Measurements from ENCODE around the gene FAM241B. TPM values are rescaled to one million over a fixed set of nuclear protein-coding genes. Genes with fewer than 3 reads are reported as not detected.
A peak's percentile ranks its signal among the peaks of the same experiment; 100 is the strongest.

Gene FAM241B
- polyA plus RNA-seq (2012; ENCODE audit: insufficient read length, low read depth) = 16.4 TPM

DNA sequence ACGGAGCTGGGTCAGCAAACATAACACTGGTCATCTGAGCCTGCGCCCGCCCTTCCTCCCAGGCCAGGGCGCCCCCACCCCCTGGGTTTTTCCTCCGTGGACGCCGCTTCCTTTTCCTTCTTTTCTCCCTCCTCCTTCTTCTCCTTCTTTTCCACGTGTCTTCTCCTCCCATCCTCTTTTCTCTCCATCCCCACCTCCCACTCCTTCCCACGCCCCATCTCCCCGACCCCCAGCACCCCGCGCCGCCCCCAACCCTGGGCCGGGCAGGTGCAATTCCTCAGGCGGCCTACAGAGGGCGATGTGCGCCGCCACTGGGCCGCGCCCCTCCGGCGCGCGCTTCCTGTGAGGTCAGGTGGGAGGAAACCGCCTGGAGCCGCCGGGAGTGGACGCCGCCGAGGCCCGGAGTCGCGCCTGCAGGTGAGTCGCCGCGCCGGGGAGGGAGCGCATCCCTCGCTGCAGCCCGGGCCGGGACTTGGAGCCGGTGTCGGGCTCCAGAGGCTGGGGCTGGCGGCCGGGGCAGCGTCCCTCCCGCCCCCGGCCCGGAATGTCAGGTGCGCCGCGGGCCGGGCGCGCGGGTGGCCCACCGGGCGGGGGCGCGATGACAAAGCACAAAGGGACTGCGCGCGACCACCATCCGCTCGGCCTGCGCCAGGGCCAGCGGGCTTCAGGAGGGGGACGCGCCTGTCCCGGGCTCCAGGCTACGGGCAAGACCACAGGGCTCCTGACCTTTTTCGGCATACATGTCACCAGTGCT, at the start of gene FAM241B:
Gene FAM241B (plus strand): TSS at position 351 of the 754 bp plus-strand sequence. CDS start 1,497 bp downstream, outside the sequence.
- TF ChIP-seq TAF1 (IDR thresholded peaks at IDR 0.05; ENCODE audit: borderline replicate concordance, insufficient read depth, low read length) (no peak), FOXP2 (optimal IDR thresholded peaks at IDR 0.05; ENCODE audit: borderline replicate concordance, extremely low read depth, extremely low read length, insufficient read depth) (peak; percentile 76), SIN3A (IDR thresholded peaks at IDR 0.05; ENCODE audit: borderline replicate concordance, insufficient read depth, low read length) (no peak)

GRCh38 chr10:69580435-69580834, 49.6 kb upstream of the FAM241B start:
- TF ChIP-seq FOXP2 (optimal IDR thresholded peaks at IDR 0.05; ENCODE audit: borderline replicate concordance, extremely low read depth, extremely low read length, insufficient read depth) = no peak
- TF ChIP-seq, protein P1, sequence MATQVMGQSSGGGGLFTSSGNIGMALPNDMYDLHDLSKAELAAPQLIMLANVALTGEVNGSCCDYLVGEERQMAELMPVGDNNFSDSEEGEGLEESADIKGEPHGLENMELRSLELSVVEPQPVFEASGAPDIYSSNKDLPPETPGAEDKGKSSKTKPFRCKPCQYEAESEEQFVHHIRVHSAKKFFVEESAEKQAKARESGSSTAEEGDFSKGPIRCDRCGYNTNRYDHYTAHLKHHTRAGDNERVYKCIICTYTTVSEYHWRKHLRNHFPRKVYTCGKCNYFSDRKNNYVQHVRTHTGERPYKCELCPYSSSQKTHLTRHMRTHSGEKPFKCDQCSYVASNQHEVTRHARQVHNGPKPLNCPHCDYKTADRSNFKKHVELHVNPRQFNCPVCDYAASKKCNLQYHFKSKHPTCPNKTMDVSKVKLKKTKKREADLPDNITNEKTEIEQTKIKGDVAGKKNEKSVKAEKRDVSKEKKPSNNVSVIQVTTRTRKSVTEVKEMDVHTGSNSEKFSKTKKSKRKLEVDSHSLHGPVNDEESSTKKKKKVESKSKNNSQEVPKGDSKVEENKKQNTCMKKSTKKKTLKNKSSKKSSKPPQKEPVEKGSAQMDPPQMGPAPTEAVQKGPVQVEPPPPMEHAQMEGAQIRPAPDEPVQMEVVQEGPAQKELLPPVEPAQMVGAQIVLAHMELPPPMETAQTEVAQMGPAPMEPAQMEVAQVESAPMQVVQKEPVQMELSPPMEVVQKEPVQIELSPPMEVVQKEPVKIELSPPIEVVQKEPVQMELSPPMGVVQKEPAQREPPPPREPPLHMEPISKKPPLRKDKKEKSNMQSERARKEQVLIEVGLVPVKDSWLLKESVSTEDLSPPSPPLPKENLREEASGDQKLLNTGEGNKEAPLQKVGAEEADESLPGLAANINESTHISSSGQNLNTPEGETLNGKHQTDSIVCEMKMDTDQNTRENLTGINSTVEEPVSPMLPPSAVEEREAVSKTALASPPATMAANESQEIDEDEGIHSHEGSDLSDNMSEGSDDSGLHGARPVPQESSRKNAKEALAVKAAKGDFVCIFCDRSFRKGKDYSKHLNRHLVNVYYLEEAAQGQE (IDR thresholded peaks at IDR 0.05; ENCODE audit: insufficient read depth in 1 of 2, low read depth in 2 of 2, low read length in 2 of 2) = no peak
- TF ChIP-seq TAF1 (IDR thresholded peaks at IDR 0.05; ENCODE audit: borderline replicate concordance, insufficient read depth, low read length) = no peak
- no peak for TF ChIP-seq POLR2AphosphoS5 (IDR thresholded peaks at IDR 0.05; ENCODE audit: low read depth, low read length)
- no peak for TF ChIP-seq SIN3A (IDR thresholded peaks at IDR 0.05; ENCODE audit: borderline replicate concordance, insufficient read depth, low read length)

DNA sequence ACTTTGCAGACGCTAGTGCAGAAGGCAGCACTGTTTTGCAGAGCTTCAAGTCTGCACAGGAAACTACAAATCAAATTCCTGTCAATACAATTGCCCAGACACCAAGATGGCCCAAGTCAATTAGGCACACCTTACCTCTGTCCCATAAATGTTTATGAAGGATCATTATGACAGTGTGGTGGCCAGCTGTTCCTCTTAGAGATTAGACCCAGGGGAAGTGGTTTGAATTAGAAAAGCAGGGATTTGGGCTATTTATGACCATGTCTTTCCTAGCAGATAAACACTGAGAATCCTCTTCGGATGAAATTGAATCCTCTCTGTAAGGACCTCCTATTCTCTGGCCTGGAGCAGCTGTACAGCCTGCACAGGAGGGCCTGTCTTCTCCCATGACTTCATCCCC, 46.9 kb upstream of the FAM241B start:
- TF ChIP-seq SIN3A (IDR thresholded peaks at IDR 0.05; ENCODE audit: borderline replicate concordance, insufficient read depth, low read length) = no peak

GRCh38 chr10:69584624-69585023, 45.4 kb upstream of the FAM241B start:
- TF ChIP-seq SIN3A (IDR thresholded peaks at IDR 0.05; ENCODE audit: borderline replicate concordance, insufficient read depth, low read length) (no peak), TAF1 (IDR thresholded peaks at IDR 0.05; ENCODE audit: borderline replicate concordance, insufficient read depth, low read length) (no peak), FOXP2 (optimal IDR thresholded peaks at IDR 0.05; ENCODE audit: borderline replicate concordance, extremely low read depth, extremely low read length, insufficient read depth) (no peak), POLR2AphosphoS5 (IDR thresholded peaks at IDR 0.05; ENCODE audit: low read depth, low read length) (no peak)
- TF ChIP-seq, protein P1 (IDR thresholded peaks at IDR 0.05; ENCODE audit: insufficient read depth in 1 of 2, low read depth in 2 of 2, low read length in 2 of 2) = no peak

GRCh38 chr10:69588358-69588757, 41.7 kb upstream of the FAM241B start:
- TF ChIP-seq SIN3A (IDR thresholded peaks at IDR 0.05; ENCODE audit: borderline replicate concordance, insufficient read depth, low read length) (no peak), FOXP2 (optimal IDR thresholded peaks at IDR 0.05; ENCODE audit: borderline replicate concordance, extremely low read depth, extremely low read length, insufficient read depth) (no peak), TAF1 (IDR thresholded peaks at IDR 0.05; ENCODE audit: borderline replicate concordance, insufficient read depth, low read length) (no peak), POLR2AphosphoS5 (IDR thresholded peaks at IDR 0.05; ENCODE audit: low read depth, low read length) (no peak)
- TF ChIP-seq, protein P1 (IDR thresholded peaks at IDR 0.05; ENCODE audit: insufficient read depth in 1 of 2, low read depth in 2 of 2, low read length in 2 of 2) = no peak

DNA sequence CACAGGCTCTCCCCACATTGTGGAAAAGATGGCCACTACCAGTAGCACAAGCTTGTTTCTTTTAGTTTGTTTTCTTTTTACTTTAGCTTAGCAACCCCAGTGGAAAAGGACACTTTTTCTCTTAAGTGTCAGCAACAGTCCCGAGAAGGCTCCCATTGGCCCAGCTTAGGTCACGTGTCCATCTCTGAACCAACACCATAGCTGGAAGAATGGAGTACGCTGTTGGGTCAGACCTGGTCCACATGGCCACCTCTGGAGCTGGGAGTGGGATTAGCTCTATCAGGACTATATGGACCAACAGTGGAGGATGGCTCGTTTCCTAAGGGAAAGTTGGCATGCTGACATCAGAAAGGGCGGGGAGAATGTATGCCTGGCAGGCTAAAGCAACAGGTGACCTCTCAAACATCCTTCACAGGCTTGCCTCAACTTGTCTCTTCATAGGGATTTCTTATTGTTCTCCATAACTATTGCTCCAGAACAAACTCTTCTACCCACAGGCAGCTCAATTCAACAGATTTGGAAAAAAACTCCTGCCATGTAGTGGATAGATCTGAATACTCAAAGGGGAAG, 29.2 kb upstream of the FAM241B start:
- TF ChIP-seq FOXP2 (optimal IDR thresholded peaks at IDR 0.05; ENCODE audit: borderline replicate concordance, extremely low read depth, extremely low read length, insufficient read depth) (no peak), POLR2AphosphoS5 (IDR thresholded peaks at IDR 0.05; ENCODE audit: low read depth, low read length) (no peak), TAF1 (IDR thresholded peaks at IDR 0.05; ENCODE audit: borderline replicate concordance, insufficient read depth, low read length) (no peak), SIN3A (IDR thresholded peaks at IDR 0.05; ENCODE audit: borderline replicate concordance, insufficient read depth, low read length) (no peak)
- TF ChIP-seq, protein P1 (IDR thresholded peaks at IDR 0.05; ENCODE audit: insufficient read depth in 1 of 2, low read depth in 2 of 2, low read length in 2 of 2) = no peak
